Kidney epithelial cell (primary cell): Measurements from ENCODE around the gene OXGR1. TPM values are rescaled to one million over a fixed set of nuclear protein-coding genes. Genes with fewer than 3 reads are reported as not detected.

ENCODE experiments used
- DNase-seq: peaks from one replicate; pipeline ENCODE4 v3.0.0-alpha.2; 2010; ENCODE audit warnings: low read depth
- H3K27me3 ChIP-seq: 2 replicates; pipeline ENCODE4 v1.6.0; 2011; ENCODE audit warnings: low read length; ENCODE audit not compliant: control insufficient read depth, insufficient read depth
- H3K36me3 ChIP-seq: 2 replicates; pipeline ENCODE4 v1.5.1; 2011; ENCODE audit warnings: low read length; ENCODE audit not compliant: control insufficient read depth, insufficient read depth
- H3K4me3 ChIP-seq: 2 replicates; pipeline ENCODE4 v1.5.1; 2011; ENCODE audit warnings: low read depth, mild to moderate bottlenecking, control low read depth, low read length
- CTCF ChIP-seq: IDR thresholded peaks from 2 replicates; pipeline ENCODE4 v1.5.1; 2011; ENCODE audit warnings: mild to moderate bottlenecking, moderate library complexity, low read length, control low read depth, inconsistent platforms; ENCODE audit not compliant: insufficient read depth, poor library complexity, severe bottlenecking
- total RNA-seq: library from RNA; depleted of rRNA; stranded (reverse); fragments of >200 nt; gene quantifications from 2 replicates; pipeline ENCODE4 v1.2.3, GENCODE V29; 2015

Gene OXGR1
- total RNA-seq, 1 donor from 2014 or later = not detected

- Histone ChIP-seq H3K27me3 (no peaks in the 10 kb centered on the region), H3K4me3 (no peak overlapping the region), H3K36me3 (no peaks in the 10 kb centered on the region)
- no peak for DNase-seq
- TF ChIP-seq CTCF = no peak
Measured at GRCh38 chr13:97011446-97012131, 17.3 kb upstream of the OXGR1 start.

- TF ChIP-seq CTCF = no peak
- Histone ChIP-seq H3K27me3 (no peaks in the 10 kb centered on the region), H3K36me3 (no peaks in the 10 kb centered on the region), H3K4me3 (no peak overlapping the region)
- DNase-seq = no peak
Measured at GRCh38 chr13:97008643-97009042, 14.4 kb upstream of the OXGR1 start.

- H3K27me3 ChIP-seq = no peaks in the 10 kb centered on the region
- DNase-seq = no peak
- no peak for TF ChIP-seq CTCF
- H3K4me3 ChIP-seq = no peak overlapping the region
- H3K36me3 ChIP-seq = no peaks in the 10 kb centered on the region
Measured at GRCh38 chr13:97005625-97006262, 11.5 kb upstream of the OXGR1 start.

GRCh38 chr13:97004886-97005285 lies 10.6 kb upstream of the OXGR1 start:
- TF ChIP-seq CTCF = no peak
- no peak for DNase-seq
- H3K4me3 ChIP-seq = no peak overlapping the region
- no peaks in the 10 kb centered on the region for H3K36me3 ChIP-seq
- no peaks in the 10 kb centered on the region for H3K27me3 ChIP-seq

GRCh38 chr13:97004096-97004876 lies 10.0 kb upstream of the OXGR1 start:
- H3K36me3 ChIP-seq = no peaks in the 10 kb centered on the region
- no peak for TF ChIP-seq CTCF
- H3K27me3 ChIP-seq = no peaks in the 10 kb centered on the region
- no peak for DNase-seq
- no peak overlapping the region for H3K4me3 ChIP-seq
